PC-3 (cell line): ENCODE results near the gene RP9.

Source experiments
- CTCF ChIP-seq: fragments of 300-600 bp; sonication (generic); conservative IDR thresholded peaks from 2 replicates; pipeline ENCODE4 v1.5.1; 2017; ENCODE audit warnings: antibody characterized with exemption, low read depth, mild to moderate bottlenecking, low read length
- EZH2 ChIP-seq: fragments of 300-600 bp; sonication (generic); IDR thresholded peaks from one replicate; pipeline ENCODE4 v1.6.1; 2017; ENCODE audit warnings: antibody characterized with exemption, mild to moderate bottlenecking, low read length; ENCODE audit not compliant: unreplicated experiment

- no peak for TF ChIP-seq CTCF
- TF ChIP-seq EZH2, result no peak
Observed at GRCh38 chr7:33091641-33092191, 17.5 kb downstream of the RP9 start.
